ENCODE measurements around the gene ART4.

ART4 gene

GRCh38 chr12:14843425-14843887 lies at the start of gene ART4:
Gene ART4 (minus strand): TSS chr12:14843526. CDS start chr12:14843113, 413 bp downstream.
- no peak for DNase-seq

DNA sequence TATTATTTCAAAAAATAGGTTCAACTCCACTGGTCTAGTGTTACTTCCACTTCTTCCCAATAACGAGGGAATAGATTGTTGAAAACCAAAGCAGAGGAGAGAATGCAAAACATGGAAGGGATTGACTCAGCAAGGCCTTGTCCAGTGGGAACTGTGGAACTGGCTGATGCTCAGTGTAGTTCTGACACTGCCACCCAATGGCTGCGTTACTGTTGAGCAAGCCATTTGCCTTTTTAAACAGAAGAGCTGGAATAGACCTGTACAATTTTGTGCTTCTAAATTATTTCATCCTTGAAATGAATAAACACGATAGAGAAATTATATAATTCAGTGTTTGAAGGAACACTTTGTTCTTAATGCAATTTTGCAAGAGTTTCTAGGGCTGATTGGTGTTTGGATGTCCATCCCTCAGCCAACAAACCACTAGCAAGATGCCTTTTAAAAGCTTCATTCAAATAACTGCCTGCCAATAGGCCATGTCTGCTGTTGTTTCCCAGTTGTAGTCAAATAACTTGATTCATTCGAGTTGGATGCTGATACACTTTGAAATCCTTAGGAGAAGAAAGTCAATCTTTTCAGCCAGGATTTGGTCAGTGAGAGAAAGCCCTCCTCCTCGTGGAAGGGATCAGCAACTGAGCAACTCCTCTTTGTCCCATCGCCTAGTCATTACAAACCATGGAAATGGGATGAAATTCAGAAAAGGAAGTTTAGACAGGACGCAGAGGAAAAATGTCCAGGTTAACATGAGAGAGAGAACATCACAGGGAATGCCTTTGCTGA lies 49.6 kb upstream of the ART4 start:
- peak; percentile 9 for DNase-seq

GRCh38 chr12:14890701-14891100 lies 47.4 kb upstream of the ART4 start:
- no peak for DNase-seq

- DNase-seq = no peak
Observed at GRCh38 chr12:14886271-14886670, 42.9 kb upstream of the ART4 start.

- peak; percentile 20 for DNase-seq
Observed at GRCh38 chr12:14885718-14886221, 42.4 kb upstream of the ART4 start, which contains the start of gene MGP. Gene MGP (minus strand): TSS chr12:14885854. CDS start chr12:14885791, 63 bp downstream.

GRCh38 chr12:14884458-14884878 lies 41.1 kb upstream of the ART4 start:
- peak; percentile 72 for DNase-seq

GRCh38 chr12:14883686-14884085 lies 40.4 kb upstream of the ART4 start:
- DNase-seq = peak; percentile 71

- DNase-seq = no peak
Observed at GRCh38 chr12:14880890-14881453, 37.6 kb upstream of the ART4 start.

DNA sequence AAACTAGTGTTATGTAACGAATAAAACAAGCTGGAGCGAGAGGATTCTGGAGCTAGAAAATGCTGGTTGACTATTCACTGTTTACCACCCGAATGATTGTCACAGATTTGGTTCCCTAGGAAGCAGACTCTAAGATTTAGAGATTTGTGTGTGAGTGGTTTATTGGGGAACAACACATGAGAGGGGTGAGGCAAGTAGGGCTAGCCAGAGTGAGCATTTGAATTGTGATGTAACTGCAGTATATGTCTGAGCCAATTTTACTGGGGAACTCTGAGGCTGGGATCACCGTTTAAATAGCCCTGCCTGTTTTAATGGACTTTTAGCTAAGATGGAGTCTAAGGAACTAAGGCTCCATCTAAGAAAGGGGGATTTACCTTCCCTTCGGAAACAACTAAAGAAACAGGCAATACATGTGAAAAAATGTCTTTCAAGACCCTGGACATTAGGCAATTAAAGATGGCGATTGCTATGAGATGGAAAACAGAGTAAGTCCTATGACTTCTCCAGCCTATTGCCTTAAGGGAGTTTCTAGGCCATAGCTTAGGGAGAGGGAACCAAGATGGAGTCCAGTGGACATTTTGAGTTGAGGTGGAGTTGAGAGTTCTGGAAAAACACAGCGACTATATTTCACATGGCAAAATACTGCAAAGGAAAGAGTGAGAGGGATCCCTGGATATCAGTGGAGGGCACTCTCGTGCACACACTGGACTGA lies 36.1 kb upstream of the ART4 start:
- DNase-seq = no peak

DNA sequence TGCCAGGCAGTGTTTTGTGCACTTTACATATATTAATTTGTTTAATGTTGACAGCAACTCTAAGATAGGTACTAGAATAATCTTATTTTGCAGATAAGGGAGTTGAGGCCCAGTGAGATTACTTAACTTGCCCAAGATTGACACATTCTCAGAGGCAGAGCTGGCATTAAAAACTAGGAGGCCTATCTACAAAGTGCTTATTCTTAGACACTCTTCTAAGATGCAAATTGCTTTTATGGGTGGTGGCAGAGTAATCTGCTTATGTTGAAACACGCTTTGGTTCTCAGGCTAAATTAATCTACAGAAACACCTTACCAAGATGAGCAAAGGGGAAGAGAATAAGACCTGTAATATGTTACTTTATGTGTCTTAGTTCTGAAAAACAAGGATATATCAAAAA lies 35.2 kb upstream of the ART4 start:
- no peak for DNase-seq

DNA sequence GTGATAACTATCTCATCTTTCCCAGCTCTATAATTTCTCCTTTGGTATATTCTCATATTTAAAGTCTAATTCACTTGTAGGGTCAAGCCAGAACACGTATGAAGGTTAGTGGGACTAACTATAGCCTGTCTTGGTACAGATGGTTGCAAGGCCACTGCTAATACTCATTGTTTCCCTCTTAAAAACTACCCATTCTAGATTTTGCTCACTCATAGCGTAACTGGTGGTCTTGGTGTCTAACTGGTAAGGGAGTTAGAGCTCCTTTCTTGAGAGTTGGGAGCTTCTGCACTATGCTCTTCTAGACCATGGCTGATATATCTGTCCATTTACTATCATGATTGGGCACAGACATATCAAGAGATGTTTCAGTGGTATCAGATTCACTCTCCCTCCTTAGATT lies 33.5 kb upstream of the ART4 start:
- DNase-seq = no peak

- no peak for DNase-seq
Observed at GRCh38 chr12:14874882-14875281, 31.6 kb upstream of the ART4 start.

GRCh38 chr12:14873440-14874185 lies 30.3 kb upstream of the ART4 start:
- DNase-seq = no peak

DNA sequence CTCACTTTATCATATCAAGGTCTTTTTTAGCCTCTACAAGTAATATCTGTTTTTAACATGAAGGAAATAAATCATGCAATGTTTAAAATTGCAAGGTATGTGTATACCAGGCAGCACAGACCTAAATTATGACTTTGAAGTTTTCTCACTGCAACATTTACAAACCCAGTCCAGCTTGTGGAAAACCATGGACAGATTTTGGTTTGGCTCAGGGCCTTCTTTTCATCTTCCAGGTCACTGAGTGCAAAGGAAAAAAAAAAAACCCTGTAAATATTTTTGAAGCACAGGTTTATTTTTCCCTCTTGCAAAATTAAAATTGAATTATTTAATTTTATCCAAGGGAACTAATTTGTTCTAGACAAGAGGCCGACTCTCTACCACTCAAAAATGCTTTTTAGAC lies 28.6 kb upstream of the ART4 start:
- DNase-seq = no peak

DNA sequence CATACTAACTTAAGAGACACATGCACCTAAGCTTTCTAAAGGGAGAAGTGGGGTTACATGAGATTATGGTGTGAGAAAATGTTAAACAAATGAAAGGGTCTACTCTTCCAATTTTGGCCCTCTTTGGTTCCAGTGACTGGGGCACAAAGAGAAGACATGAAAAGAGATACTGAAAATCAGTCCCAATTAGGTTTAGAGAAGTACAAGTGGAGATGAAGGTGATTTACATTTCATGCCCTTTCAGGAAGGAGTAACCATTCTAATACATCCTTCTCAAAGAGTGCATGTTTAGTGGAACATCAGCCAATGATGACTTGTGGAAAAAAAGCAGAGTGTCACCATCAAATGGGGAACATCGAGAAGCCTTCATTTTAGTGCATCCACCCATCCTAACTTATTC lies 27.9 kb upstream of the ART4 start:
- no peak for DNase-seq

DNA sequence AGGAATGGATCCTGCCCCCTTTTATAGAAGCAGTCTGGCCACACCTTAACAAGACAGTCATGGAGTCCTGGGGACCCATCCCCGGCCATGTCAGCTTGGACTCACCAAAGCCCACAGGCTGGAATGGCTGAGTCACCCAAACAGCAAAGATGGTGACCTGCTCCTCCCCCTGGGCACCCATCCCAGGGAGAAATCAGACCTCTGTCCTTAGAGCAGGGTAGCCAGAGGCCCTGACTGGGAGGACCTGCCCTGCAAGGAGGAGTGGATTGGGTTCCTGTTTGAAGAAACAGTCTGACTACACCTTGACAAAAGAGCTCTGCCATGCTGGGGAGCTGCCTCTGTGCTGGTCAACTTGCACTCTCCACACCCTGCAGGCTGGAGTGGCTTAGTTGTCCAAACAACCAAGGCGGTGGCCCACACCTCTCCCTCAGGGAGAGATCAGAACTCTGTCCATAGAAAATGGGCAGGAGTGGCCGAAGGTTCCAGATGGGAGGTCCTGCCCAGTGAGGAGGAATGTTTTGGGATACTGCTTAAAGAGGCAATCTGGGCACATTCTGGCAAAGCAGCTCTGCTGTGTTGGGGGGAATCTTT lies 25.7 kb upstream of the ART4 start:
- no peak for DNase-seq

- DNase-seq = no peak
Observed at GRCh38 chr12:14860490-14860889, 17.2 kb upstream of the ART4 start.

DNA sequence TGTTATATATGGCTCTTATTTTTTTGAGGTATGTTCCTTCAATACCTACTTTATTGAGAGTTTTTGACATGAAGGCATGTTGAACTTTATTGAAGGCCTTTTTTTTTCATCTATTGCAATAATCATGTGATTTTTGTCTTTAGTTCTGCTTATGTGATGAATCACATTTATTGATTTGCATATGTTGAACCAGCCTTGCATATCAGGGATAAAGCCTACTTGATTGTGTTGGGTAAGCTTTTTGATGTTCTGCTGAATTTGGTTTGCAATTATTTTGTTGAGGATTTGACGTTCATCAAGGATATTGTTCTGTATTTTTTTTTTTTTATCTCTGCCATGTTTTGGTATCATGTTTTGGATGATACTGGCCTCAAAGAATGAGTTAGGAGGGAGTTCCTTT lies 15.2 kb upstream of the ART4 start:
- no peak for DNase-seq

GRCh38 chr12:14854586-14855183 lies 11.4 kb upstream of the ART4 start:
- peak; percentile 66 for DNase-seq

DNA sequence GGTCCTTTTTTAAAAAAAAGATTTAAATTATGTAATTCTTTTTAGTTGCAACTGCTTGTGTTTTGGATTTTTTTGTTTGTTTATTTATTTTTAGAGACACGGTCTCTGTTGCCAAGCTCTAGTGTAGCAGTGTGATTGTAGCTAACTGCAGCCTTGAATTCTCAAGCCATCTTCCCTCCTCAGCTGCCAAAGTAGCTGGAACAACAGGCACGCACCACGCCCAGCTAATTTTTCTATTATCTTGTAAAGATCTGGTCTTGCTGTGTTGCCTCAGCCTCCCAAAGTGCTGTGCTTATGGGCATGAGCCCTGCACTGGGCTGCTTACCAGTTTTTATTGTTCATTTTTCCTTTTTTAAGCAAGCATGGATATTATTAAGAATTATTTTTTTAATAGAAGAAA lies 10.6 kb upstream of the ART4 start:
- no peak for DNase-seq

GRCh38 chr12:14852880-14853279 lies 9.6 kb upstream of the ART4 start:
- no peak for DNase-seq

Measured in NCI-H1092 treated with DMSO at 0.1 percent for 48 hours (cell line).